Loucy (cell line): ENCODE results near the gene SPIRE2.

Source experiments
- H2AFZ ChIP-seq: fragments of 200-600 bp; sonication (generic); 2 replicates; pipeline ENCODE4 v1.6.0; 2016; ENCODE audit warnings: antibody characterized with exemption, mild to moderate bottlenecking, low read length, moderate library complexity
- H3F3A ChIP-seq: fragments of 200-600 bp; 2 replicates; pipeline ENCODE4 v1.6.0; 2016; ENCODE audit warnings: antibody characterized with exemption, low read depth, mild to moderate bottlenecking
- H3K27me3 ChIP-seq: fragments of 200-600 bp; sonication (generic); 2 replicates; pipeline ENCODE4 v1.6.1; 2014; ENCODE audit warnings: low read length, mild to moderate bottlenecking; ENCODE audit not compliant: insufficient read depth, poor library complexity, severe bottlenecking
- H3K36me3 ChIP-seq: fragments of 200-600 bp; sonication (generic); 2 replicates; pipeline ENCODE4 v1.6.1; 2016; ENCODE audit warnings: low read length; ENCODE audit not compliant: insufficient read depth
- H3K4me1 ChIP-seq: fragments of 200-600 bp; sonication (generic); 2 replicates; pipeline ENCODE4 v1.5.1; 2014; ENCODE audit warnings: low read length, mild to moderate bottlenecking; ENCODE audit not compliant: insufficient read depth, poor library complexity, severe bottlenecking
- H3K4me2 ChIP-seq: fragments of 200-600 bp; sonication (generic); 2 replicates; pipeline ENCODE4 v1.6.0; 2014; ENCODE audit warnings: antibody characterized with exemption, low read length, low read depth, mild to moderate bottlenecking; ENCODE audit not compliant: poor library complexity, severe bottlenecking
- H3K4me3 ChIP-seq: fragments of 200-600 bp; sonication (generic); 2 replicates; pipeline ENCODE4 v1.5.1; 2014; ENCODE audit warnings: low read length, mild to moderate bottlenecking, mixed read lengths; ENCODE audit not compliant: poor library complexity, severe bottlenecking
- H3K79me2 ChIP-seq: fragments of 200-600 bp; sonication (generic); 2 replicates; pipeline ENCODE4 v1.6.1; 2014; ENCODE audit warnings: low read length; ENCODE audit not compliant: insufficient read depth
- H3K9ac ChIP-seq: fragments of 200-600 bp; sonication (generic); 2 replicates; pipeline ENCODE4 v1.6.0; 2014; ENCODE audit warnings: mild to moderate bottlenecking, low read depth, low read length, moderate library complexity; ENCODE audit not compliant: poor library complexity, severe bottlenecking
- H3K9me2 ChIP-seq: fragments of 200-600 bp; sonication (generic); replicated peaks from 2 replicates; pipeline ENCODE4 v1.6.1; 2016; ENCODE audit warnings: low read depth, low read length, mixed read lengths
- H3K9me3 ChIP-seq: fragments of 200-600 bp; sonication (generic); 2 replicates; pipeline ENCODE4 v1.6.1; 2014; ENCODE audit warnings: mild to moderate bottlenecking, antibody characterized with exemption, low read length, low read depth; ENCODE audit not compliant: insufficient read depth
- H4K20me1 ChIP-seq: fragments of 200-600 bp; sonication (generic); 2 replicates; pipeline ENCODE4 v1.6.0; 2014; ENCODE audit warnings: antibody characterized with exemption, low read length, mild to moderate bottlenecking; ENCODE audit not compliant: insufficient read depth, poor library complexity, severe bottlenecking
- EZH2phosphoT487 ChIP-seq: fragments of 200-600 bp; IDR thresholded peaks from 2 replicates; pipeline ENCODE4 v1.6.1; 2018; ENCODE audit warnings: antibody characterized with exemption, mild to moderate bottlenecking, moderate library complexity, borderline replicate concordance
- TF ChIP-seq, protein P1 (sequence below): fragments of 200-600 bp; sonication (generic); conservative IDR thresholded peaks from 2 replicates; pipeline ENCODE4 v1.5.1; 2014; ENCODE audit warnings: mild to moderate bottlenecking, antibody characterized with exemption, low read length

SPIRE2 gene

DNA sequence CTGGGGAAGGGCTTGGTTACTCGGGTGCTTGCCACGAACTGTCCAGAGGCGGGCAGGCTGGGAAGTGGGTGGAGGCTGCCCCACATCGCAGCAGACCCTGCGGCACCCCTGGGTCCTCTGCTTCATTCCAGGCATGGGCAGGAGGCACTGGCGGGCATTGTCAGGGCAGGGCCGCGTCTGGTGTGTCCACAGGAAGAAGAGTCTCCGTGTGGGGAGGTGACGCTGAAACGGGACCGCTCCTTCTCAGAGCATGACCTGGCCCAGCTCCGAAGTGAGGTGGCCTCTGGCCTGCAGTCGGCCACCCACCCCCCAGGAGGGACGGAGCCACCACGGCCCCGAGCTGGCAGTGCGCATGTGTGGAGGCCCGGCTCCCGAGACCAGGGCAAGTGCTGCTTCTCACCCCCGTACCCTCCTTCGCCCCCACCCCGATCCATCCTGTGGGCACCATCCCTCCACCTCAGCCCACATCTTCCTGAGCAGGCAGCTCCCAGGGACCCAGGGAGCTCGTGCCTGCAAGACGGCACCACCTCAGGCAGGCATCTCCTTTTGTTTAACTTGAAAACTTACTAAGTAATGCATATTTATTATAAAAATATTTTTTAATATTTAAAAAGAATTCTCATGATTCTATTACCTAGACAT, 30.8 kb downstream of the SPIRE2 start:
- TF ChIP-seq, protein P1, sequence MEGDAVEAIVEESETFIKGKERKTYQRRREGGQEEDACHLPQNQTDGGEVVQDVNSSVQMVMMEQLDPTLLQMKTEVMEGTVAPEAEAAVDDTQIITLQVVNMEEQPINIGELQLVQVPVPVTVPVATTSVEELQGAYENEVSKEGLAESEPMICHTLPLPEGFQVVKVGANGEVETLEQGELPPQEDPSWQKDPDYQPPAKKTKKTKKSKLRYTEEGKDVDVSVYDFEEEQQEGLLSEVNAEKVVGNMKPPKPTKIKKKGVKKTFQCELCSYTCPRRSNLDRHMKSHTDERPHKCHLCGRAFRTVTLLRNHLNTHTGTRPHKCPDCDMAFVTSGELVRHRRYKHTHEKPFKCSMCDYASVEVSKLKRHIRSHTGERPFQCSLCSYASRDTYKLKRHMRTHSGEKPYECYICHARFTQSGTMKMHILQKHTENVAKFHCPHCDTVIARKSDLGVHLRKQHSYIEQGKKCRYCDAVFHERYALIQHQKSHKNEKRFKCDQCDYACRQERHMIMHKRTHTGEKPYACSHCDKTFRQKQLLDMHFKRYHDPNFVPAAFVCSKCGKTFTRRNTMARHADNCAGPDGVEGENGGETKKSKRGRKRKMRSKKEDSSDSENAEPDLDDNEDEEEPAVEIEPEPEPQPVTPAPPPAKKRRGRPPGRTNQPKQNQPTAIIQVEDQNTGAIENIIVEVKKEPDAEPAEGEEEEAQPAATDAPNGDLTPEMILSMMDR: no peak
- TF ChIP-seq EZH2phosphoT487: no peak
- Histone ChIP-seq H3K4me3 (no peak overlapping the region), H3K9me2 (no peaks in the 10 kb centered on the region), H3K9me3 (no peaks in the 10 kb centered on the region), H2AFZ (no peak overlapping the region), H3K27me3 (no peaks in the 10 kb centered on the region), H3K36me3 (no peaks in the 10 kb centered on the region), H3K79me2 (no peaks in the 10 kb centered on the region), H3K4me1 (peaks cover 4% of the 10 kb centered on the region), H3F3A (no peaks in the 10 kb centered on the region), H4K20me1 (no peaks in the 10 kb centered on the region), H3K9ac (no peak overlapping the region), H3K4me2 (no peak overlapping the region)

DNA sequence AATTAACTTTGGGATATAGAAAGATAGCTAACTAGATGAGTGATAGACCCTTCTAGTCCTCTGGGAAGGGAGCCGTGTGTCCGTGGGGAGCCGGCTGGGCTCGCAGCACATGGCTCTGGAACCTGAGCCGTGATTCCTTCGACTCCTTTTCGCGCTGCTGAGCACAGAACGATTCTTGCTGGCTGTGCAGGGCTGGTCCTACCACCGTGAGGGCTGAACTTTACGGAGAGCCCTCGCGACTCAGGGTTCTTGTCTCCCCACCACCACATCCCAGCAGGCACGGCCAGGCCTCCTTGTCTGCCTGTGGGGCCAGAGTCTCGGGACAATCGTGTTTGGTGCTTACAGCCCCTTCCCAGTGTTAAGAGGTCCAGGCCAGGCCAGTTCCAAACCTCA, 31.3 kb downstream of the SPIRE2 start:
- Histone ChIP-seq H3K27me3 (no peaks in the 10 kb centered on the region), H3F3A (no peaks in the 10 kb centered on the region), H2AFZ (no peak overlapping the region), H3K4me1 (peaks cover 7% of the 10 kb centered on the region), H3K9ac (no peak overlapping the region), H3K36me3 (no peaks in the 10 kb centered on the region), H3K79me2 (no peaks in the 10 kb centered on the region), H3K9me3 (no peaks in the 10 kb centered on the region), H4K20me1 (no peaks in the 10 kb centered on the region), H3K4me2 (no peak overlapping the region), H3K4me3 (no peak overlapping the region), H3K9me2 (no peaks in the 10 kb centered on the region)
- TF ChIP-seq EZH2phosphoT487: no peak
- TF ChIP-seq, protein P1: no peak

- Histone ChIP-seq H3K9me3 (no peaks in the 10 kb centered on the region), H3F3A (no peaks in the 10 kb centered on the region), H3K9me2 (no peaks in the 10 kb centered on the region), H3K27me3 (no peaks in the 10 kb centered on the region), H3K79me2 (no peaks in the 10 kb centered on the region), H3K9ac (no peak overlapping the region), H3K4me3 (no peak overlapping the region), H4K20me1 (no peaks in the 10 kb centered on the region), H3K36me3 (no peaks in the 10 kb centered on the region), H2AFZ (no peak overlapping the region), H3K4me2 (no peak overlapping the region), H3K4me1 (peaks cover 7% of the 10 kb centered on the region)
- no peak for TF ChIP-seq EZH2phosphoT487
- TF ChIP-seq, protein P1: peak; percentile 70
Observed at GRCh38 chr16:89860747-89861304, 32.6 kb downstream of the SPIRE2 start.
